HepG2 (cell line): ENCODE measurements around the gene RBM15B.

Source experiments
- CTCF ChIP-seq: sonication (generic); formaldehyde crosslinking; IDR thresholded peaks from 2 replicates; pipeline ENCODE4 v1.5.0; 2020; ENCODE audit warnings: mild to moderate bottlenecking, missing genetic modification reagents, moderate library complexity
- ELF4 ChIP-seq: sonication (generic); formaldehyde crosslinking; IDR thresholded peaks from 2 replicates; pipeline ENCODE4 v1.5.0; 2020; ENCODE audit warnings: missing genetic modification reagents, mild to moderate bottlenecking, moderate library complexity, borderline replicate concordance
- FOXK1 ChIP-seq: sonication (generic); formaldehyde crosslinking; IDR thresholded peaks from 2 replicates; pipeline ENCODE4 v1.4.0; 2020; ENCODE audit warnings: low read depth, missing genetic modification reagents, borderline replicate concordance
- JDP2 ChIP-seq: sonication (generic); formaldehyde crosslinking; IDR thresholded peaks from 2 replicates; pipeline ENCODE4 v1.8.1; 2022; ENCODE audit warnings: missing genetic modification reagents, borderline replicate concordance
- JUNB ChIP-seq: sonication (generic); formaldehyde crosslinking; IDR thresholded peaks from 2 replicates; pipeline ENCODE4 v1.8.0; 2022; ENCODE audit warnings: missing genetic modification reagents, mild to moderate bottlenecking, borderline replicate concordance
- MXD1 ChIP-seq: sonication (generic); formaldehyde crosslinking; IDR thresholded peaks from 2 replicates; pipeline ENCODE4 v1.4.0; 2020; ENCODE audit warnings: mild to moderate bottlenecking, missing genetic modification reagents
- POLR2A ChIP-seq, 2 experiments: IDR thresholded peaks; 2 replicates each; pipeline ENCODE4 v1.6.1; 2011; ENCODE audit warnings: low read depth in 2 of 2, low read length in 2 of 2, mild to moderate bottlenecking in 1 of 2, moderate library complexity in 1 of 2; ENCODE audit not compliant: insufficient read depth in 1 of 2
- ZBTB26 ChIP-seq: IDR thresholded peaks from 2 replicates; pipeline ENCODE4 v1.6.1; 2016; ENCODE audit warnings: missing compliant biosample characterization, missing genetic modification reagents, borderline replicate concordance
- ZFX ChIP-seq: sonication (generic); formaldehyde crosslinking; IDR thresholded peaks from 2 replicates; pipeline ENCODE4 v1.4.0; 2020; ENCODE audit warnings: mild to moderate bottlenecking, low read depth, missing genetic modification reagents, moderate library complexity
- ZNF318 ChIP-seq: sonication (generic); formaldehyde crosslinking; IDR thresholded peaks from 2 replicates; pipeline ENCODE4 v1.4.0; 2020; ENCODE audit warnings: mild to moderate bottlenecking, missing genetic modification reagents
- ZNF839 ChIP-seq: sonication (generic); formaldehyde crosslinking; IDR thresholded peaks from 2 replicates; pipeline ENCODE4 v1.4.0; 2020; ENCODE audit warnings: missing genetic modification reagents, mild to moderate bottlenecking, borderline replicate concordance

GRCh38 chr3:51357856-51358255, 33.2 kb upstream of the RBM15B start:
- TF ChIP-seq POLR2A (IDR thresholded peaks at IDR 0.05; ENCODE audit: insufficient read depth in 1 of 2, low read depth in 2 of 2, low read length in 2 of 2) (no peak), FOXK1 (CRISPR knock-in tag) (no peak), ELF4 (no peak), CTCF (CRISPR knock-in tag) (no peak), ZFX (no peak), MXD1 (CRISPR knock-in tag) (no peak), ZBTB26 (CRISPR knock-in tag) (no peak), JUNB (CRISPR knock-in tag) (no peak), ZNF839 (CRISPR knock-in tag) (no peak), JDP2 (no peak), ZNF318 (CRISPR knock-in tag) (no peak)
